Peyer's patch (tissue), 4 donors: ENCODE results near the gene ADM2. TPM values are rescaled to one million over a fixed set of nuclear protein-coding genes. Genes with fewer than 3 reads are reported as not detected.

Source experiments
- DNase-seq, 3 donors: peaks; one replicate each; pipeline ENCODE4 v3.0.0-alpha.2; 2017 to 2019
- H3K27ac ChIP-seq, 4 donors: fragments of 200-600 bp; sonication (generic); one replicate each; pipeline ENCODE4 v1.5.1; 2016 to 2019
- H3K27me3 ChIP-seq, 2 donors: fragments of 200-600 bp; sonication (generic); one replicate each; pipeline ENCODE4 v1.5.1; 2019
- H3K36me3 ChIP-seq, 3 donors: fragments of 200-600 bp; sonication (generic); one replicate each; pipeline ENCODE4 v1.5.1; 2016 to 2019
- H3K4me1 ChIP-seq, 4 donors: fragments of 200-600 bp; sonication (generic); one replicate each; pipeline ENCODE4 v1.5.1; 2016 to 2019
- H3K4me3 ChIP-seq, 4 donors: fragments of 200-600 bp; sonication (generic); 1 replicate in 3 of 4; 2 replicates in 1 of 4; pipeline ENCODE4 v1.5.1; 2016 to 2019; ENCODE audit warnings: mild to moderate bottlenecking in 1 of 4
- H3K9me3 ChIP-seq, 4 donors: fragments of 200-600 bp; sonication (generic); one replicate each; pipeline ENCODE4 v1.5.1; 2016 to 2019; ENCODE audit warnings: mild to moderate bottlenecking in 1 of 4
- CTCF ChIP-seq, 6 experiments: fragments of 450-650 bp in 4 of 6; fragments of 200-600 bp in 2 of 6; sonication (generic) in 1 of 6; IDR thresholded peaks; one replicate each; pipeline ENCODE4 v1.5.1; 2017 to 2019; ENCODE audit warnings: antibody characterized with exemption in 6 of 6, mild to moderate bottlenecking in 3 of 6, moderate library complexity in 1 of 6
- POLR2A ChIP-seq, 2 donors: fragments of 450-650 bp; IDR thresholded peaks; one replicate each; pipeline ENCODE4 v1.5.1; 2017; ENCODE audit warnings: antibody characterized with exemption in 2 of 2, mild to moderate bottlenecking in 2 of 2, moderate library complexity in 2 of 2
- total RNA-seq, 4 donors: library from RNA; depleted of rRNA; stranded (reverse); fragments of >200 nt; gene quantifications; one replicate each; pipeline ENCODE4 v1.1.0, GENCODE V29; 2016

ADM2 gene
- total RNA-seq, 4 donors from 2014 or later, result 0.83 to 8.4 (median 5.8) TPM

DNA sequence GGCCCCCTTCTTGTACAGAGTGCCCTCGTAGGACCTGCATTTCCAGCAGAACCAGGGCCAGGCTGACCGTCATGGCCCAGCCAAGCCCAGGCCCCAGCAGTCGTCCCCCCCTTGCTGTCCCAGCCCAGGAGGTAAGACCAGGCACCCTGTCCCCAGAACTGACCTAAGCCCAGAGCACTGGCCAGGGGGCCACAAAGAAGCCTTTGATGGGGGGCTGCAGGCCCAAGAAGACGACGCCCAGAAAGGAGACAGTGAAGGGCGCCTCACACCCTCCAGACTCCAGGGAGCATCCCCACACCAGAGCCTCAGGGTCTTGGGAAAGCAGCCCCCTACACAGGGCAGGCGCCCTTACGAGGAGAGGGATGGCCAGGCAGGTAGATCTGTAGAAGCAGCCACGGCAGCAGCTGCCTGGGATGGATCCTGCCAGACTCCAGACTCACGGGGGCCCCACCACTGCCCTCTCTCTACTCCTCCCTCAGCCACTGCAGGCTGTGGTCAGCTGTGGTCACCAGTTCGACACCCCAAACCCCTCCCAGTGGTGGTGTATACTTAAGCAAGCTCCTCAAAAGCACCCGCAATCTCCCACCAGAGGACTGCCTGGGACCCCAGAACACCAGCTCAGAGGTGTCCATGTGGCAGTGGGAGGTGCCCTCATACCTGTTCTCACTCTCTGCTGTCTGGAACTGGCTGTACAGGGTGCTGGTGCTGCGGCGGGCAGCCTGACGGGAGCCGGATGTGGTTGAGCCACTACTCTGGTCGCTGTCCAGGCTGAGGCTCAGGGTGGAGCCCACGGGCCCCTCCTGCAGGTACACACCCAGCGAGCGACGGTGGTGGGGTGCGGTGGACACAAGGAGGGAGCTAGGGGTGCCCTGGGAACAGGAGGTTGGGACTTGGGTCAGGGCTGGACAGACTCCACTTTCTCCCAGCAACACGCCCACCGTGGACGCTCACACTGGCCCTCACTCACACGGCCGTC, 33.5 kb upstream of the ADM2 start:
- H3K9me3 ChIP-seq, result no peaks in the 10 kb centered on the region
- no peaks in the 10 kb centered on the region for H3K27me3 ChIP-seq
- no peak for TF ChIP-seq CTCF (IDR thresholded peaks at IDR 0.05)
- no peak for TF ChIP-seq POLR2A (IDR thresholded peaks at IDR 0.05)
- H3K4me3 ChIP-seq, result no peak overlapping the region
- H3K4me1 ChIP-seq, result peaks cover 0 to 21% (median 8%) of the 10 kb centered on the region in 4 donors
- no peak for DNase-seq
- no peak overlapping the region for H3K27ac ChIP-seq
- peaks cover 0 to 62% (median 0%) of the 10 kb centered on the region in 3 donors for H3K36me3 ChIP-seq

DNA sequence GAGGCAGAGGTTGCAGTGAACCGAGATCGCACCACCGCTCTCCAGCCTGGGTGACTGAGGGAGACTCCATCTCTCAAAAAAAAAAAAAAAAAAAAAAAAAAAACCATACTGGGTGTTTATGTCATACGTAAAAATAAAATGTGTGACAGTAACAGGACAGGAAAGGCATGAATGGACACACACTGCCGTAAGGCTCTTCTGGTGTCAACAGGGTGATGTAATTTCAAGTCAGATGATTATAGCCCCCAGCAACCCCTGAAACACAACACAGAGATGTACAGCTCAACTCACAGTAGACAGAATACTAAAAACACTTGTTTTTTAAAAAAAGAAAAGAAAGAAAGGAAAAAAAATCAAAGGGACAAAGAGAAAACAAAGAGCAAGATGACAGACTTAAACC, 28.7 kb upstream of the ADM2 start:
- Histone ChIP-seq H3K4me1 (peaks cover 0 to 3% (median 0%) of the 10 kb centered on the region in 4 donors), H3K27ac (no peak overlapping the region), H3K4me3 (no peak overlapping the region), H3K27me3 (no peaks in the 10 kb centered on the region), H3K36me3 (peaks cover 0 to 73% (median 0%) of the 10 kb centered on the region in 3 donors), H3K9me3 (no peaks in the 10 kb centered on the region)
- no peak for TF ChIP-seq POLR2A (IDR thresholded peaks at IDR 0.05)
- no peak for TF ChIP-seq CTCF (IDR thresholded peaks at IDR 0.05)
- DNase-seq, result no peak

GRCh38 chr22:50454556-50455075, 26.7 kb upstream of the ADM2 start:
- H3K9me3 ChIP-seq, result no peaks in the 10 kb centered on the region
- no peaks in the 10 kb centered on the region for H3K27me3 ChIP-seq
- H3K4me1 ChIP-seq, result peaks cover 0 to 3% (median 0%) of the 10 kb centered on the region in 4 donors
- H3K27ac ChIP-seq, result no peak overlapping the region
- H3K36me3 ChIP-seq, result peaks cover 0 to 72% (median 0%) of the 10 kb centered on the region in 3 donors
- TF ChIP-seq POLR2A (IDR thresholded peaks at IDR 0.05) (no peak), CTCF (IDR thresholded peaks at IDR 0.05) (no peak)
- H3K4me3 ChIP-seq, result no peak overlapping the region
- no peak for DNase-seq

- Histone ChIP-seq H3K4me3 (no peak overlapping the region), H3K27ac (no peak overlapping the region), H3K36me3 (peaks cover 0 to 72% (median 0%) of the 10 kb centered on the region in 3 donors), H3K9me3 (no peaks in the 10 kb centered on the region), H3K27me3 (no peaks in the 10 kb centered on the region), H3K4me1 (no peaks in the 10 kb centered on the region)
- DNase-seq, result no peak
- TF ChIP-seq POLR2A (IDR thresholded peaks at IDR 0.05), result no peak
- no peak for TF ChIP-seq CTCF (IDR thresholded peaks at IDR 0.05)
Measured at GRCh38 chr22:50455201-50455600, 26.1 kb upstream of the ADM2 start.

DNA sequence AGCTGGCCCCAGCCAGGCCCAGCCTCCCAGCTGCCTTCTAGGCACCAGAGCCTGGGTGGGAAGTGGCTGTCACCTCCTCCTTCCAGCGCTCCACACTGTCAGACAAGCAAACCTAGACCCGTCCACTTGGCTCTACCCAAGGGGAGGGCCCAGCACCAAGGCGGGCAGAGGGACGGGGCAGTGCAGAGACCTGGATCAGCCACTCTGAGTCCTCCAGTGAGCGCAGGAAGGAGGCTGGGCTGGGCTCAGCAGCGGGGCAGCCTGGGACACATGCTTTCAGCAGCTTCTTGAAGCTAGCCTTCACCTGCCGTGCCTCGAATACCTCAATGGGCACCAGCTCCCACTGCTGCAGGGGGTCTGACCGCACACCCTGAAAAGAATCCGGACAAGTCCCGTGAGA, 25.3 kb upstream of the ADM2 start:
- Histone ChIP-seq H3K4me3 (no peak overlapping the region), H3K9me3 (no peaks in the 10 kb centered on the region), H3K27me3 (no peaks in the 10 kb centered on the region), H3K36me3 (peaks cover 0 to 79% (median 0%) of the 10 kb centered on the region in 3 donors), H3K4me1 (no peaks in the 10 kb centered on the region), H3K27ac (no peak overlapping the region)
- TF ChIP-seq CTCF (IDR thresholded peaks at IDR 0.05), result no peak
- TF ChIP-seq POLR2A (IDR thresholded peaks at IDR 0.05), result no peak
- no peak for DNase-seq
